GM12878 (cell line): ENCODE measurements around the gene MLST8. TPM values are rescaled to one million over a fixed set of nuclear protein-coding genes. Genes with fewer than 3 reads are reported as not detected.

ENCODE experiments used
- ATAC-seq: fragments of 200-7000 bp; cut with Tn5 transposase; 3 replicates; pipeline ENCODE4 v1.9.1; 2020; ENCODE audit warnings: mild to moderate bottlenecking, moderate library complexity
- BruUV-seq: library from RNA; stranded (reverse); fragments of 400-500 nt; replicated peaks from 2 replicates; lab custom pipeline; 2021; lab: Mats Ljungman, UMichigan
- CTCF ChIA-PET: fragments of 300-600 bp; sonication (Branson Sonifier 250); formaldehyde crosslinking; extraction: SDS; loops from one replicate; lab custom pipeline; 2021; ENCODE audit warnings: inconsistent platforms; lab: Yijun Ruan, JAX
- POLR2A ChIA-PET: fragments of 350-600 bp; formaldehyde crosslinking; extraction: SDS; loops from one replicate; lab custom pipeline; 2021; ENCODE audit warnings: inconsistent platforms; lab: Charles Lee
- RAD21 ChIA-PET: fragments of 300-600 bp; sonication (Branson Sonifier 250); formaldehyde crosslinking; loops from one replicate; lab custom pipeline; 2023; ENCODE audit warnings: antibody characterized with exemption; ENCODE audit not compliant: unreplicated experiment; lab: Charles Lee
- SMC1A ChIA-PET: fragments of 300-600 bp; sonication (Branson Sonifier 250); formaldehyde crosslinking; loops from one replicate; lab custom pipeline; 2023; ENCODE audit not compliant: unreplicated experiment, uncharacterized antibody; lab: Charles Lee
- DNase-seq: peaks from one replicate; pipeline ENCODE4 v3.0.0-alpha.2; 2011; ENCODE audit warnings: low read depth, low spot score
- FAIRE-seq: peaks from 3 replicates; lab custom pipeline; 2011; peaks lifted over from hg19 to GRCh38; lab: Jason Lieb, UNC
- H2AFZ ChIP-seq: 2 replicates; pipeline ENCODE4 v1.6.0; 2011; ENCODE audit warnings: low read depth, low read length, control low read depth; ENCODE audit not compliant: control insufficient read depth
- H3K27ac ChIP-seq: 2 replicates; pipeline ENCODE4 v1.5.1; 2011; ENCODE audit warnings: control low read depth; ENCODE audit not compliant: control insufficient read depth, insufficient read depth
- H3K27me3 ChIP-seq, 2 experiments: replicated peaks in 1 of 2; 2 replicates each; pipeline versions ENCODE4 v1.6.0 to v1.6.1; 2011; ENCODE audit warnings: low read length in 1 of 2; ENCODE audit not compliant: control insufficient read depth in 2 of 2, insufficient read depth in 2 of 2
- H3K36me3 ChIP-seq, 2 experiments: 2 replicates each; pipeline ENCODE4 v1.5.1; 2011; ENCODE audit warnings: low read length in 1 of 2; ENCODE audit not compliant: control insufficient read depth in 2 of 2, insufficient read depth in 2 of 2
- H3K4me1 ChIP-seq: 2 replicates; pipeline ENCODE4 v1.6.1; 2011; ENCODE audit warnings: mild to moderate bottlenecking, low read length, moderate library complexity, mixed read lengths; ENCODE audit not compliant: control insufficient read depth, insufficient read depth
- H3K4me2 ChIP-seq: 2 replicates; pipeline ENCODE4 v1.6.0; 2011; ENCODE audit warnings: control low read depth; ENCODE audit not compliant: control insufficient read depth, insufficient read depth
- H3K4me3 ChIP-seq: fragments of 200-600 bp; sonication (generic); 2 replicates; pipeline ENCODE4 v1.5.1; 2016
- H3K79me2 ChIP-seq: 2 replicates; pipeline ENCODE4 v1.6.0; 2011; ENCODE audit warnings: low read length; ENCODE audit not compliant: control insufficient read depth, insufficient read depth
- H3K9ac ChIP-seq: 2 replicates; pipeline ENCODE4 v1.8.0; 2011; ENCODE audit warnings: low read length, control low read depth, mixed read lengths; ENCODE audit not compliant: control insufficient read depth, insufficient read depth
- H3K9me3 ChIP-seq: replicated peaks from 3 replicates; pipeline ENCODE4 v1.5.1; 2011; ENCODE audit warnings: mild to moderate bottlenecking, low read length; ENCODE audit not compliant: control insufficient read depth, insufficient read depth
- H4K20me1 ChIP-seq: 2 replicates; pipeline ENCODE4 v1.6.0; 2011; ENCODE audit not compliant: control insufficient read depth, insufficient read depth
- CEBPZ ChIP-seq: fragments of 150-350 bp; IDR thresholded peaks from 2 replicates; pipeline ENCODE4 v1.6.1; 2016; ENCODE audit warnings: low read depth, low read length
- EGR1 ChIP-seq, 2 experiments: IDR thresholded peaks; 1 replicate in 1 of 2; 2 replicates in 1 of 2; pipeline ENCODE4 v1.6.1; 2011 to 2012; ENCODE audit warnings: low read depth in 2 of 2, low read length in 2 of 2, borderline replicate concordance in 1 of 2, mild to moderate bottlenecking in 1 of 2, moderate library complexity in 1 of 2
- ETV6 ChIP-seq, 2 experiments: fragments of 450-650 bp in 1 of 2; IDR thresholded peaks in 1 of 2; conservative IDR thresholded peaks in 1 of 2; 2 replicates each; pipeline ENCODE4 v1.6.1; 2014; ENCODE audit warnings: antibody characterized with exemption in 1 of 2, borderline replicate concordance in 1 of 2, low read depth in 1 of 2, mild to moderate bottlenecking in 1 of 2, moderate library complexity in 1 of 2
- HDGF ChIP-seq: fragments of 450-650 bp; IDR thresholded peaks from 2 replicates; pipeline ENCODE4 v1.6.1; 2016; ENCODE audit warnings: antibody characterized with exemption
- MTA3 ChIP-seq: IDR thresholded peaks from 2 replicates; pipeline ENCODE4 v1.6.1; 2012; ENCODE audit warnings: low read length, inconsistent platforms, borderline replicate concordance
- RELA ChIP-seq: fragments of 450-650 bp; IDR thresholded peaks from 2 replicates; pipeline ENCODE4 v1.8.0; 2014; ENCODE audit warnings: borderline replicate concordance; ENCODE audit not compliant: partially characterized antibody
- TBL1XR1 ChIP-seq: IDR thresholded peaks from 2 replicates; pipeline ENCODE4 v1.6.1; 2012; ENCODE audit warnings: low read depth, low read length, improper control_type of control experiment
- TCF12 ChIP-seq: IDR thresholded peaks from 2 replicates; pipeline ENCODE4 v1.6.1; 2011; ENCODE audit warnings: low read depth, mild to moderate bottlenecking, low read length
- ZBED1 ChIP-seq: IDR thresholded peaks from 2 replicates; pipeline ENCODE4 v1.6.1; 2016; ENCODE audit warnings: borderline replicate concordance
- ZNF24 ChIP-seq: fragments of 450-650 bp; IDR thresholded peaks from 2 replicates; pipeline ENCODE4 v1.6.1; 2017; ENCODE audit warnings: antibody characterized with exemption, mild to moderate bottlenecking
- ZNF687 ChIP-seq: fragments of 450-650 bp; IDR thresholded peaks from 2 replicates; pipeline ENCODE4 v1.6.1; 2017; ENCODE audit warnings: mild to moderate bottlenecking, moderate library complexity
- WGBS: methylation state at CpG from one replicate; pipeline ENCODE4 v1.1.6; 2016; ENCODE audit warnings: low lambda C conversion rate; ENCODE audit not compliant: insufficient replicate concordance, insufficient coverage; ENCODE audit errors: missing lambda C conversion rate; 5-methylcytosine and 5-hydroxymethylcytosine counted together
- in situ Hi-C: fragments of 300-500 bp; cut with MboI; formaldehyde crosslinking; loops from 9 replicates; pipeline ENCODE4 v1.14.3; 2018; ENCODE audit warnings: mixed read lengths
- intact Hi-C: fragments of 100-400 bp; cut with micrococcal nuclease; formaldehyde crosslinking; loops from one replicate; pipeline ENCODE4 v1.14.2; 2022; ENCODE audit not compliant: unreplicated experiment
- polyA plus RNA-seq, 11 experiments: library from polyadenylated mRNA; depleted of rRNA in 4 of 11; unstranded in 6 of 11; stranded (reverse) in 5 of 11; fragments of >200 nt; fragmentation: Nextera tagmentation in 4 of 11; fragmentation: Illumina TruSeq in 1 of 11; extraction: Ambion mirVana in 4 of 11; extraction: Trizol in 1 of 11; gene quantifications; 1 replicate in 1 of 11; 2 replicates in 10 of 11; pipeline versions ENCODE4 v1.2.1 to v1.2.3, GENCODE V29; 2011 to 2016; ENCODE audit warnings: inconsistent platforms in 2 of 11, missing spikeins in 2 of 11, low read depth in 1 of 11
- total RNA-seq, 4 experiments: library from RNA; depleted of rRNA in 3 of 4; stranded (reverse); fragments of >200 nt in 3 of 4; fragmentation: Illumina TruSeq in 1 of 4; extraction: Trizol in 1 of 4; gene quantifications; 2 replicates each; pipeline versions ENCODE4 v1.2.1 to v1.2.3, GENCODE V29; 2013 to 2021

MLST8 gene
- total and polyA plus RNA-seq, 10 of the 15 experiments (the other 5 are each of a cell fraction or from before 2014, with no cell fraction given) = 1.0 to 114 (median 64.2) TPM

GRCh38 chr16:2226918-2227317 lies 21.7 kb downstream of the MLST8 start:
- peaks cover 5% of the 10 kb centered on the region; the same call in 1 of the 2 replicates for H3K4me1 ChIP-seq
- BruUV-seq = no TSS peak
- ATAC-seq = no peak
- no peak overlapping the region for H3K9ac ChIP-seq
- ChIA-PET CTCF (interaction anchor here (1.1 to 1.6 kb wide), 2 partner anchors 24 to 171 kb away, joined by 3 read pairs; partner anchors contain the start of gene ECI1), POLR2A (interaction anchor here (2.1 kb wide), 1 partner anchor 12 kb away, joined by 7 read pairs; the partner anchor contains the start of gene PGP), RAD21 (no interaction called here), SMC1A (interaction anchor here (1.6 kb wide), 1 partner anchor 25 kb away, joined by 3 read pairs; the partner anchor contains the start of gene ECI1)
- H3K4me3 ChIP-seq = no peak overlapping the region
- no peak for TF ChIP-seq ZBED1
- no peak for TF ChIP-seq HDGF
- TF ChIP-seq ETV6 (conservative IDR thresholded peaks at IDR 0.05 in 1 of 2, IDR thresholded peaks at IDR 0.05 in 1 of 2; ENCODE audit: borderline replicate concordance in 1 of 2, low read depth in 1 of 2) = no peak
- no peak for TF ChIP-seq TBL1XR1
- no peak for TF ChIP-seq RELA
- TF ChIP-seq EGR1 (IDR thresholded peaks at IDR 0.05; ENCODE audit: borderline replicate concordance in 1 of 2, low read depth in 2 of 2, low read length in 2 of 2) = no peak
- TF ChIP-seq TCF12 = no peak
- no peak for TF ChIP-seq ZNF687
- TF ChIP-seq MTA3 = no peak
- no peak for TF ChIP-seq ZNF24
- TF ChIP-seq CEBPZ = no peak
- H3K27ac ChIP-seq = no peak overlapping the region
- in situ Hi-C loops = no loop called here
- no peak for DNase-seq
- H4K20me1 ChIP-seq = no peaks in the 10 kb centered on the region
- no peaks in the 10 kb centered on the region for H3K27me3 ChIP-seq
- 94% methylated on average over 6 of the region's 6 CpGs for WGBS
- intact Hi-C loops = no loop called here
- no peak overlapping the region for H2AFZ ChIP-seq
- peaks cover 27% of the 10 kb centered on the region for H3K79me2 ChIP-seq
- H3K9me3 ChIP-seq = no peaks in the 10 kb centered on the region
- peaks cover 4 to 23% of the 10 kb centered on the region in 2 experiments; a peak in 3 of 4 replicates for H3K36me3 ChIP-seq
- no peak overlapping the region for H3K4me2 ChIP-seq
- no peak for FAIRE-seq
